ENCODE results near the gene TTLL11.

Gene TTLL11

GRCh38 chr9:122040561-122041242, 52.4 kb downstream of the TTLL11 start:
- TF ChIP-seq POU2F2 (IDR thresholded peaks at IDR 0.05; ENCODE audit: low read depth, low read length) (no peak), PAX5 (IDR thresholded peaks at IDR 0.05; ENCODE audit: insufficient read depth, low read length, severe bottlenecking) (no peak), TAF1 (IDR thresholded peaks at IDR 0.05; ENCODE audit: low read depth, low read length) (no peak), SPI1 (IDR thresholded peaks at IDR 0.05; ENCODE audit: low read depth, low read length) (no peak), POLR2A (IDR thresholded peaks at IDR 0.05; ENCODE audit: low read depth, low read length) (no peak), POLR2AphosphoS5 (IDR thresholded peaks at IDR 0.05; ENCODE audit: low read depth, low read length) (no peak)
- no peak for DNase-seq (ENCODE audit: insufficient read length, low spot score)
- FAIRE-seq = no peak

GRCh38 chr9:122039234-122039633, 53.9 kb downstream of the TTLL11 start:
- TF ChIP-seq PAX5 (IDR thresholded peaks at IDR 0.05; ENCODE audit: insufficient read depth, low read length, severe bottlenecking) = no peak
- DNase-seq (ENCODE audit: insufficient read length, low spot score) (no peak), FAIRE-seq (no peak)

- TF ChIP-seq PAX5 (IDR thresholded peaks at IDR 0.05; ENCODE audit: insufficient read depth, low read length, severe bottlenecking) (no peak), POU2F2 (IDR thresholded peaks at IDR 0.05; ENCODE audit: low read depth, low read length) (no peak), SPI1 (IDR thresholded peaks at IDR 0.05; ENCODE audit: low read depth, low read length) (no peak), POLR2A (IDR thresholded peaks at IDR 0.05; ENCODE audit: low read depth, low read length) (no peak), POLR2AphosphoS5 (IDR thresholded peaks at IDR 0.05; ENCODE audit: low read depth, low read length) (no peak), TAF1 (IDR thresholded peaks at IDR 0.05; ENCODE audit: low read depth, low read length) (no peak)
- no peak for DNase-seq (ENCODE audit: insufficient read length, low spot score)
- FAIRE-seq = no peak
These were observed 56.1 kb downstream of the TTLL11 start for GRCh38 chr9:122036988-122037387.

- DNase-seq (ENCODE audit: insufficient read length, low spot score) (no peak), FAIRE-seq (no peak)
- TF ChIP-seq TAF1 (IDR thresholded peaks at IDR 0.05; ENCODE audit: low read depth, low read length) = no peak
- no peak for TF ChIP-seq POLR2A (IDR thresholded peaks at IDR 0.05; ENCODE audit: low read depth, low read length)
- TF ChIP-seq PAX5 (IDR thresholded peaks at IDR 0.05; ENCODE audit: insufficient read depth, low read length, severe bottlenecking) = no peak
- no peak for TF ChIP-seq POU2F2 (IDR thresholded peaks at IDR 0.05; ENCODE audit: low read depth, low read length)
- TF ChIP-seq POLR2AphosphoS5 (IDR thresholded peaks at IDR 0.05; ENCODE audit: low read depth, low read length) = no peak
- TF ChIP-seq SPI1 (IDR thresholded peaks at IDR 0.05; ENCODE audit: low read depth, low read length) = no peak
These were observed 56.7 kb downstream of the TTLL11 start for GRCh38 chr9:122036408-122036807.

- TF ChIP-seq POU2F2 (IDR thresholded peaks at IDR 0.05; ENCODE audit: low read depth, low read length) (no peak), POLR2A (IDR thresholded peaks at IDR 0.05; ENCODE audit: low read depth, low read length) (no peak), POLR2AphosphoS5 (IDR thresholded peaks at IDR 0.05; ENCODE audit: low read depth, low read length) (no peak), TAF1 (IDR thresholded peaks at IDR 0.05; ENCODE audit: low read depth, low read length) (no peak), PAX5 (IDR thresholded peaks at IDR 0.05; ENCODE audit: insufficient read depth, low read length, severe bottlenecking) (no peak), SPI1 (IDR thresholded peaks at IDR 0.05; ENCODE audit: low read depth, low read length) (no peak)
- FAIRE-seq (no peak), DNase-seq (ENCODE audit: insufficient read length, low spot score) (no peak)
These were observed 59.2 kb downstream of the TTLL11 start for GRCh38 chr9:122033775-122034373.

- TF ChIP-seq POLR2AphosphoS5 (IDR thresholded peaks at IDR 0.05; ENCODE audit: low read depth, low read length) = no peak
- TF ChIP-seq POU2F2 (IDR thresholded peaks at IDR 0.05; ENCODE audit: low read depth, low read length) = no peak
- no peak for TF ChIP-seq SPI1 (IDR thresholded peaks at IDR 0.05; ENCODE audit: low read depth, low read length)
- no peak for TF ChIP-seq PAX5 (IDR thresholded peaks at IDR 0.05; ENCODE audit: insufficient read depth, low read length, severe bottlenecking)
- no peak for TF ChIP-seq POLR2A (IDR thresholded peaks at IDR 0.05; ENCODE audit: low read depth, low read length)
- no peak for TF ChIP-seq TAF1 (IDR thresholded peaks at IDR 0.05; ENCODE audit: low read depth, low read length)
- DNase-seq (ENCODE audit: insufficient read length, low spot score) (no peak), FAIRE-seq (no peak)
These were observed 60.8 kb downstream of the TTLL11 start for GRCh38 chr9:122032346-122032745.

GRCh38 chr9:122031776-122032175, 61.3 kb downstream of the TTLL11 start:
- FAIRE-seq (no peak), DNase-seq (ENCODE audit: insufficient read length, low spot score) (no peak)
- no peak for TF ChIP-seq POU2F2 (IDR thresholded peaks at IDR 0.05; ENCODE audit: low read depth, low read length)
- TF ChIP-seq PAX5 (IDR thresholded peaks at IDR 0.05; ENCODE audit: insufficient read depth, low read length, severe bottlenecking) = no peak
- no peak for TF ChIP-seq TAF1 (IDR thresholded peaks at IDR 0.05; ENCODE audit: low read depth, low read length)
- TF ChIP-seq POLR2A (IDR thresholded peaks at IDR 0.05; ENCODE audit: low read depth, low read length) = no peak
- TF ChIP-seq SPI1 (IDR thresholded peaks at IDR 0.05; ENCODE audit: low read depth, low read length) = no peak
- no peak for TF ChIP-seq POLR2AphosphoS5 (IDR thresholded peaks at IDR 0.05; ENCODE audit: low read depth, low read length)

GRCh38 chr9:122031157-122031556, 62.0 kb downstream of the TTLL11 start:
- DNase-seq (ENCODE audit: insufficient read length, low spot score) (no peak), FAIRE-seq (no peak)
- no peak for TF ChIP-seq TAF1 (IDR thresholded peaks at IDR 0.05; ENCODE audit: low read depth, low read length)

GRCh38 chr9:122030357-122030756, 62.8 kb downstream of the TTLL11 start:
- FAIRE-seq = no peak

GRCh38 chr9:122029898-122030297, 63.2 kb downstream of the TTLL11 start:
- FAIRE-seq = no peak
- no peak for TF ChIP-seq PAX5 (IDR thresholded peaks at IDR 0.05; ENCODE audit: insufficient read depth, low read length, severe bottlenecking)
- TF ChIP-seq POU2F2 (IDR thresholded peaks at IDR 0.05; ENCODE audit: low read depth, low read length) = no peak
- TF ChIP-seq POLR2AphosphoS5 (IDR thresholded peaks at IDR 0.05; ENCODE audit: low read depth, low read length) = no peak
- no peak for TF ChIP-seq POLR2A (IDR thresholded peaks at IDR 0.05; ENCODE audit: low read depth, low read length)
- no peak for TF ChIP-seq SPI1 (IDR thresholded peaks at IDR 0.05; ENCODE audit: low read depth, low read length)
- TF ChIP-seq TAF1 (IDR thresholded peaks at IDR 0.05; ENCODE audit: low read depth, low read length) = no peak
- DNase-seq (ENCODE audit: insufficient read length, low spot score) = no peak

More at GRCh38 chr9:122030357-122030756, 62.8 kb downstream of the TTLL11 start:
- no peak for TF ChIP-seq POU2F2 (IDR thresholded peaks at IDR 0.05; ENCODE audit: low read depth, low read length)
- TF ChIP-seq POLR2AphosphoS5 (IDR thresholded peaks at IDR 0.05; ENCODE audit: low read depth, low read length) = no peak
- no peak for TF ChIP-seq TAF1 (IDR thresholded peaks at IDR 0.05; ENCODE audit: low read depth, low read length)
- no peak for TF ChIP-seq PAX5 (IDR thresholded peaks at IDR 0.05; ENCODE audit: insufficient read depth, low read length, severe bottlenecking)
- no peak for TF ChIP-seq SPI1 (IDR thresholded peaks at IDR 0.05; ENCODE audit: low read depth, low read length)
- no peak for TF ChIP-seq POLR2A (IDR thresholded peaks at IDR 0.05; ENCODE audit: low read depth, low read length)
- no peak for DNase-seq (ENCODE audit: insufficient read length, low spot score)

Data from GM12891 (cell line).